Measurements from ENCODE around the gene VAPA.

- TF ChIP-seq CTCF (IDR thresholded peaks at IDR 0.05) (no peak), POLR2A (IDR thresholded peaks at IDR 0.05) (no peak)
These were observed 45.1 kb downstream of the VAPA start for GRCh38 chr18:9958861-9959399.

Data from lower leg skin (tissue), 3 donors.